ENCODE data around the gene PFKFB4.

DNA sequence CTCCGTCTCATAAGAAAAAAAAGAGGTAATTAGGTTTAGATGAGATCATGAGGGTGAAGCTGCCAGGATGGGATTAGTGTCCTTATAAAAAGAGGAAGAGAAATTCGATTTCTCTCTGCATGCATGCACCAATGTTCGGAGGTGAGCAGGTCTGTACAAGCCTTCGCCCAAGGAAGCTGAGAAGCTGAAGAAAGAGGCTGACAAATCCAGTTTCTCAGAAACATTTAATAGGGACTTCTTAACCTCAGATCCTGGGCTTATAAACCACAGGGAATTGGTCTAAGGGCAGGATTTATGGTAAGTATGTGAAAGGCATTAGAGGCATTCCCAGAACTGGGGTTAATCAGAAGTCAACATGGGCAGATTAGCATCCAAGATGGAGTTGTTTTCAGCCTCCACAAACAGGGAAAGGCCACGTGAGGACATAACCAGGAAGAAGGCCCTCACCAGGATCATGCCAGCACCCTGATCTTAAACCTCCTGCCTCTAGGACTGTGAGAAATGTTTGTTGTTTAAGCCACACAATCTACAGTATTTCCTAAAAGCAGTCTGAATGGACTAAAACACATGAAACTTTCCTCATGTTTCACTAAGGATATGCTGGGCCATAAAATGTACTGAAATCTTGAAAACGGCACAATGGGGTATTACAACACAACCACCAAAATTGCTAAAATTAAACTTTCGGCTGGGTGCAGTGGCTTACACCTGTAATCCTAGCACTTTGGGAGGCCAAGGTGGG is 64.0 kb downstream of the PFKFB4 start:
- TF ChIP-seq, protein P1, sequence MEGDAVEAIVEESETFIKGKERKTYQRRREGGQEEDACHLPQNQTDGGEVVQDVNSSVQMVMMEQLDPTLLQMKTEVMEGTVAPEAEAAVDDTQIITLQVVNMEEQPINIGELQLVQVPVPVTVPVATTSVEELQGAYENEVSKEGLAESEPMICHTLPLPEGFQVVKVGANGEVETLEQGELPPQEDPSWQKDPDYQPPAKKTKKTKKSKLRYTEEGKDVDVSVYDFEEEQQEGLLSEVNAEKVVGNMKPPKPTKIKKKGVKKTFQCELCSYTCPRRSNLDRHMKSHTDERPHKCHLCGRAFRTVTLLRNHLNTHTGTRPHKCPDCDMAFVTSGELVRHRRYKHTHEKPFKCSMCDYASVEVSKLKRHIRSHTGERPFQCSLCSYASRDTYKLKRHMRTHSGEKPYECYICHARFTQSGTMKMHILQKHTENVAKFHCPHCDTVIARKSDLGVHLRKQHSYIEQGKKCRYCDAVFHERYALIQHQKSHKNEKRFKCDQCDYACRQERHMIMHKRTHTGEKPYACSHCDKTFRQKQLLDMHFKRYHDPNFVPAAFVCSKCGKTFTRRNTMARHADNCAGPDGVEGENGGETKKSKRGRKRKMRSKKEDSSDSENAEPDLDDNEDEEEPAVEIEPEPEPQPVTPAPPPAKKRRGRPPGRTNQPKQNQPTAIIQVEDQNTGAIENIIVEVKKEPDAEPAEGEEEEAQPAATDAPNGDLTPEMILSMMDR (IDR thresholded peaks at IDR 0.05) = no peak
- TF ChIP-seq EZH2 (IDR thresholded peaks at IDR 0.05; ENCODE audit: borderline replicate concordance, insufficient read depth, low read depth, low read length, poor library complexity, severe bottlenecking) = no peak

All from B cell (primary cell).